Activated CD8-positive, alpha-beta memory T cell treated with anti-CD3 and anti-CD28 coated beads, Interleukin-2, amount 50 U/mL, for 1 hour (primary cell): ENCODE results near the gene CCDC40.
"Not testable (repeated sequence)": the region's sequence is repeated elsewhere in the genome, so short reads cannot be mapped to it uniquely, and the experiment has no call there.

Experiments used
- DNase-seq: peaks from one replicate; pipeline ENCODE4 v3.0.0-alpha.2; 2020; ENCODE audit errors: extremely low read depth

CCDC40 gene

GRCh38 chr17:80081596-80081995 is 45.2 kb downstream of the CCDC40 start:
- DNase-seq = no peak

- no peak for DNase-seq
These were observed 46.1 kb downstream of the CCDC40 start for GRCh38 chr17:80082403-80083135.

- DNase-seq = no peak
These were observed 46.8 kb downstream of the CCDC40 start for GRCh38 chr17:80083136-80083661.

GRCh38 chr17:80084773-80085172 is 48.3 kb downstream of the CCDC40 start:
- no peak for DNase-seq

- no peak for DNase-seq
These were observed 49.6 kb downstream of the CCDC40 start for GRCh38 chr17:80086081-80086480.

GRCh38 chr17:80086616-80087015 is 50.2 kb downstream of the CCDC40 start:
- DNase-seq = no peak

GRCh38 chr17:80087346-80088265 is 51.2 kb downstream of the CCDC40 start:
- no peak for DNase-seq

GRCh38 chr17:80089762-80090161 is 53.3 kb downstream of the CCDC40 start:
- no peak for DNase-seq

- DNase-seq = not testable (repeated sequence)
These were observed 53.7 kb downstream of the CCDC40 start for GRCh38 chr17:80090164-80090563.

GRCh38 chr17:80091376-80091775 is 54.9 kb downstream of the CCDC40 start:
- DNase-seq = no peak

GRCh38 chr17:80092959-80093358 is 56.5 kb downstream of the CCDC40 start:
- DNase-seq = no peak

GRCh38 chr17:80095038-80095843 is 58.8 kb downstream of the CCDC40 start:
- no peak for DNase-seq

GRCh38 chr17:80095844-80096475 is 59.5 kb downstream of the CCDC40 start:
- DNase-seq = no peak

GRCh38 chr17:80096561-80097021 is 60.1 kb downstream of the CCDC40 start:
- DNase-seq = no peak

GRCh38 chr17:80097127-80097621 is 60.7 kb downstream of the CCDC40 start:
- DNase-seq = no peak

- DNase-seq = no peak
These were observed 61.6 kb downstream of the CCDC40 start for GRCh38 chr17:80097844-80098691.

- no peak for DNase-seq
These were observed 63.0 kb downstream of the CCDC40 start for GRCh38 chr17:80099291-80100034.

- no peak for DNase-seq
These were observed 63.5 kb downstream of the CCDC40 start for GRCh38 chr17:80100035-80100323.
